GM12878 (cell line): Measurements from ENCODE around the gene NOP16. TPM values are rescaled to one million over a fixed set of nuclear protein-coding genes. Genes with fewer than 3 reads are reported as not detected.

Source experiments
- ATAC-seq: fragments of 200-7000 bp; cut with Tn5 transposase; 3 replicates; pipeline ENCODE4 v1.9.1; 2020; ENCODE audit warnings: mild to moderate bottlenecking, moderate library complexity
- BruUV-seq: library from RNA; stranded (reverse); fragments of 400-500 nt; replicated peaks from 2 replicates; lab custom pipeline; 2021; lab: Mats Ljungman, UMichigan
- CTCF ChIA-PET: fragments of 300-600 bp; sonication (Branson Sonifier 250); formaldehyde crosslinking; extraction: SDS; loops from one replicate; lab custom pipeline; 2021; ENCODE audit warnings: inconsistent platforms; lab: Yijun Ruan, JAX
- POLR2A ChIA-PET: fragments of 350-600 bp; formaldehyde crosslinking; extraction: SDS; loops from one replicate; lab custom pipeline; 2021; ENCODE audit warnings: inconsistent platforms; lab: Charles Lee
- RAD21 ChIA-PET: fragments of 300-600 bp; sonication (Branson Sonifier 250); formaldehyde crosslinking; loops from one replicate; lab custom pipeline; 2023; ENCODE audit warnings: antibody characterized with exemption; ENCODE audit not compliant: unreplicated experiment; lab: Charles Lee
- SMC1A ChIA-PET: fragments of 300-600 bp; sonication (Branson Sonifier 250); formaldehyde crosslinking; loops from one replicate; lab custom pipeline; 2023; ENCODE audit not compliant: unreplicated experiment, uncharacterized antibody; lab: Charles Lee
- DNase-seq: peaks from one replicate; pipeline ENCODE4 v3.0.0-alpha.2; 2011; ENCODE audit warnings: low read depth, low spot score
- FAIRE-seq: peaks from 3 replicates; lab custom pipeline; 2011; peaks lifted over from hg19 to GRCh38; lab: Jason Lieb, UNC
- H2AFZ ChIP-seq: 2 replicates; pipeline ENCODE4 v1.6.0; 2011; ENCODE audit warnings: low read depth, low read length, control low read depth; ENCODE audit not compliant: control insufficient read depth
- H3K27ac ChIP-seq: 2 replicates; pipeline ENCODE4 v1.5.1; 2011; ENCODE audit warnings: control low read depth; ENCODE audit not compliant: control insufficient read depth, insufficient read depth
- H3K27me3 ChIP-seq, 2 experiments: replicated peaks in 1 of 2; 2 replicates each; pipeline versions ENCODE4 v1.6.0 to v1.6.1; 2011; ENCODE audit warnings: low read length in 1 of 2; ENCODE audit not compliant: control insufficient read depth in 2 of 2, insufficient read depth in 2 of 2
- H3K36me3 ChIP-seq, 2 experiments: 2 replicates each; pipeline ENCODE4 v1.5.1; 2011; ENCODE audit warnings: low read length in 1 of 2; ENCODE audit not compliant: control insufficient read depth in 2 of 2, insufficient read depth in 2 of 2
- H3K4me1 ChIP-seq: 2 replicates; pipeline ENCODE4 v1.6.1; 2011; ENCODE audit warnings: mild to moderate bottlenecking, low read length, moderate library complexity, mixed read lengths; ENCODE audit not compliant: control insufficient read depth, insufficient read depth
- H3K4me2 ChIP-seq: 2 replicates; pipeline ENCODE4 v1.6.0; 2011; ENCODE audit warnings: control low read depth; ENCODE audit not compliant: control insufficient read depth, insufficient read depth
- H3K4me3 ChIP-seq: fragments of 200-600 bp; sonication (generic); 2 replicates; pipeline ENCODE4 v1.5.1; 2016
- H3K79me2 ChIP-seq: 2 replicates; pipeline ENCODE4 v1.6.0; 2011; ENCODE audit warnings: low read length; ENCODE audit not compliant: control insufficient read depth, insufficient read depth
- H3K9ac ChIP-seq: 2 replicates; pipeline ENCODE4 v1.8.0; 2011; ENCODE audit warnings: low read length, control low read depth, mixed read lengths; ENCODE audit not compliant: control insufficient read depth, insufficient read depth
- H3K9me3 ChIP-seq: replicated peaks from 3 replicates; pipeline ENCODE4 v1.5.1; 2011; ENCODE audit warnings: mild to moderate bottlenecking, low read length; ENCODE audit not compliant: control insufficient read depth, insufficient read depth
- H4K20me1 ChIP-seq: 2 replicates; pipeline ENCODE4 v1.6.0; 2011; ENCODE audit not compliant: control insufficient read depth, insufficient read depth
- BCLAF1 ChIP-seq: fragments of 450-650 bp; IDR thresholded peaks from 2 replicates; pipeline ENCODE4 v1.6.1; 2017; ENCODE audit warnings: antibody characterized with exemption, mild to moderate bottlenecking, moderate library complexity
- CBFB ChIP-seq: IDR thresholded peaks from 2 replicates; pipeline ENCODE4 v1.6.1; 2016; ENCODE audit warnings: antibody characterized with exemption, low read depth
- CBX5 ChIP-seq: sonication (generic); IDR thresholded peaks from 2 replicates; pipeline ENCODE4 v1.6.1; 2016; ENCODE audit warnings: low read depth, moderate library complexity, mild to moderate bottlenecking, inconsistent platforms
- FOXK2 ChIP-seq: fragments of 450-650 bp; IDR thresholded peaks from 2 replicates; pipeline ENCODE4 v1.6.1; 2017; ENCODE audit warnings: mild to moderate bottlenecking, moderate library complexity
- HDAC6 ChIP-seq: fragments of 200-600 bp; sonication (generic); IDR thresholded peaks from one replicate; pipeline ENCODE4 v1.8.0; 2017; ENCODE audit warnings: antibody characterized with exemption; ENCODE audit not compliant: unreplicated experiment
- IKZF2 ChIP-seq, 2 experiments: fragments of 450-650 bp; IDR thresholded peaks; 2 replicates each; pipeline ENCODE4 v1.6.1; 2017; ENCODE audit warnings: mild to moderate bottlenecking in 2 of 2, moderate library complexity in 2 of 2
- PKNOX1 ChIP-seq: fragments of 450-650 bp; IDR thresholded peaks from 2 replicates; pipeline ENCODE4 v1.6.1; 2016; ENCODE audit warnings: mild to moderate bottlenecking
- PML ChIP-seq: IDR thresholded peaks from 2 replicates; pipeline ENCODE4 v1.6.1; 2012; ENCODE audit warnings: low read length, inconsistent platforms
- RAD21 ChIP-seq: IDR thresholded peaks from 2 replicates; pipeline ENCODE4 v1.6.1; 2011; ENCODE audit warnings: mild to moderate bottlenecking, low read depth, low read length, moderate library complexity; ENCODE audit not compliant: insufficient read depth
- RUNX3 ChIP-seq: IDR thresholded peaks from 2 replicates; pipeline ENCODE4 v1.6.1; 2012; ENCODE audit warnings: low read length, inconsistent platforms
- ZNF384 ChIP-seq: IDR thresholded peaks from 2 replicates; pipeline ENCODE4 v1.6.1; 2012; ENCODE audit warnings: low read depth, mild to moderate bottlenecking, low read length, improper control_type of control experiment, borderline replicate concordance
- ZNF622 ChIP-seq: fragments of 450-650 bp; IDR thresholded peaks from 2 replicates; pipeline ENCODE4 v1.6.1; 2017; ENCODE audit warnings: mild to moderate bottlenecking, inconsistent platforms
- WGBS: methylation state at CpG from one replicate; pipeline ENCODE4 v1.1.6; 2016; ENCODE audit warnings: low lambda C conversion rate; ENCODE audit not compliant: insufficient replicate concordance, insufficient coverage; ENCODE audit errors: missing lambda C conversion rate; 5-methylcytosine and 5-hydroxymethylcytosine counted together
- in situ Hi-C: fragments of 300-500 bp; cut with MboI; formaldehyde crosslinking; loops from 9 replicates; pipeline ENCODE4 v1.14.3; 2018; ENCODE audit warnings: mixed read lengths
- intact Hi-C: fragments of 100-400 bp; cut with micrococcal nuclease; formaldehyde crosslinking; loops from one replicate; pipeline ENCODE4 v1.14.2; 2022; ENCODE audit not compliant: unreplicated experiment
- polyA plus RNA-seq, 11 experiments: library from polyadenylated mRNA; depleted of rRNA in 4 of 11; unstranded in 6 of 11; stranded (reverse) in 5 of 11; fragments of >200 nt; fragmentation: Nextera tagmentation in 4 of 11; fragmentation: Illumina TruSeq in 1 of 11; extraction: Ambion mirVana in 4 of 11; extraction: Trizol in 1 of 11; gene quantifications; 1 replicate in 1 of 11; 2 replicates in 10 of 11; pipeline versions ENCODE4 v1.2.1 to v1.2.3, GENCODE V29; 2011 to 2016; ENCODE audit warnings: inconsistent platforms in 2 of 11, missing spikeins in 2 of 11, low read depth in 1 of 11
- total RNA-seq, 4 experiments: library from RNA; depleted of rRNA in 3 of 4; stranded (reverse); fragments of >200 nt in 3 of 4; fragmentation: Illumina TruSeq in 1 of 4; extraction: Trizol in 1 of 4; gene quantifications; 2 replicates each; pipeline versions ENCODE4 v1.2.1 to v1.2.3, GENCODE V29; 2013 to 2021

NOP16 gene
- total and polyA plus RNA-seq, 10 of the 15 experiments (the other 5 are each of a cell fraction or from before 2014, with no cell fraction given), result 50.3 to 276 (median 116) TPM

GRCh38 chr5:176436656-176437055, 48.3 kb upstream of the NOP16 start:
- intact Hi-C loops, result no loop called here
- 1% methylated on average over 5 of the region's 5 CpGs for WGBS
- no peak for TF ChIP-seq BCLAF1
- no peak for TF ChIP-seq CBX5
- TF ChIP-seq RAD21, result no peak
- no peak for TF ChIP-seq PML
- TF ChIP-seq HDAC6, result no peak
- TF ChIP-seq ZNF384, result no peak
- TF ChIP-seq PKNOX1, result 0 out of 2 replicates have a peak, but pooled peaks have one; percentile 6
- peak; percentile 45; the same call in 1 of the 2 replicates for TF ChIP-seq CBFB
- peak; percentile 47 for TF ChIP-seq RUNX3
- no peak for TF ChIP-seq ZNF622
- TF ChIP-seq FOXK2, result no peak
- peak in 1 of 2 experiments; percentile 38; a peak in 1 of 4 replicates for TF ChIP-seq IKZF2 (IDR thresholded peaks at IDR 0.05)
- TF ChIP-seq, all 136 proteins: peak for 4
- SMC1A ChIA-PET, result interaction anchor here (1.2 kb wide), 1 partner anchor 13 kb away, joined by 3 read pairs; no protein-coding TSS in a partner anchor
- Histone ChIP-seq H3K4me3 (no peak overlapping the region; the same call in 1 of the 2 replicates), H3K4me1 (peaks cover 5% of the 10 kb centered on the region), H4K20me1 (no peaks in the 10 kb centered on the region), H3K4me2 (peak overlapping the region; percentile 74), H3K27me3 (no peaks in the 10 kb centered on the region), H3K79me2 (no peaks in the 10 kb centered on the region), H2AFZ (no peak overlapping the region; the same call in 1 of the 2 replicates), H3K27ac (no peak overlapping the region), H3K9me3 (no peaks in the 10 kb centered on the region), H3K36me3 (no peaks in the 10 kb centered on the region), H3K9ac (no peak overlapping the region)
- CTCF ChIA-PET, result interaction anchor here (1.0 kb wide), 1 partner anchor 11 kb away, joined by 6 read pairs; the partner anchor contains the start of gene FAF2
- POLR2A ChIA-PET, result interaction anchor here (0.8 to 0.9 kb wide), 2 partner anchors 11 to 63 kb away, joined by 3 to 4 read pairs; partner anchors contain the start of gene FAF2
- RAD21 ChIA-PET, result interaction anchor here (0.7 kb wide), 1 partner anchor 159 kb away, joined by 3 read pairs; no protein-coding TSS in a partner anchor
- DNase-seq, result no peak
- ATAC-seq, result peak; percentile 82
- BruUV-seq, result no TSS peak
- in situ Hi-C loops, result no loop called here
- FAIRE-seq, result no peak
